Thoracic aorta (tissue), 2 donors: Measurements from ENCODE around the gene ITPR2. TPM values are rescaled to one million over a fixed set of nuclear protein-coding genes. Genes with fewer than 3 reads are reported as not detected.

Source experiments
- ATAC-seq: fragments of 150-250 bp; one replicate; pipeline ENCODE4 v1.8.0; 2017; ENCODE audit warnings: low read depth; ENCODE audit not compliant: insufficient number of reproducible peaks, low FRiP score
- DNase-seq: peaks from one replicate; pipeline ENCODE4 v3.0.0-alpha.2; 2020; ENCODE audit warnings: low spot score
- H3K27ac ChIP-seq, 2 donors: fragments of 200-600 bp; sonication (generic); 1 replicate in 1 of 2; 2 replicates in 1 of 2; pipeline ENCODE4 v1.5.1; 2016; ENCODE audit warnings: mild to moderate bottlenecking in 2 of 2, moderate library complexity in 2 of 2
- H3K27me3 ChIP-seq: fragments of 200-600 bp; sonication (generic); replicated peaks from 2 replicates; pipeline ENCODE4 v1.6.0; 2016; ENCODE audit warnings: mild to moderate bottlenecking; ENCODE audit not compliant: insufficient read depth
- H3K36me3 ChIP-seq: fragments of 200-600 bp; sonication (generic); one replicate; pipeline ENCODE4 v1.5.1; 2016
- H3K4me1 ChIP-seq, 2 donors: fragments of 200-600 bp; sonication (generic); 1 replicate in 1 of 2; 2 replicates in 1 of 2; pipeline versions ENCODE4 v1.5.1 to v1.6.0; 2016; ENCODE audit warnings: low read depth in 2 of 2, mild to moderate bottlenecking in 1 of 2; ENCODE audit not compliant: control insufficient read depth in 1 of 2
- H3K4me3 ChIP-seq: fragments of 200-600 bp; sonication (generic); 2 replicates; pipeline ENCODE4 v1.5.1; 2016; ENCODE audit warnings: mild to moderate bottlenecking
- H3K9me3 ChIP-seq: fragments of 200-600 bp; sonication (generic); 2 replicates; pipeline ENCODE4 v1.5.1; 2016
- CTCF ChIP-seq: fragments of 200-600 bp; sonication (generic); IDR thresholded peaks from one replicate; pipeline ENCODE4 v1.5.1; 2019; ENCODE audit warnings: antibody characterized with exemption
- total RNA-seq, 2 donors: library from RNA; depleted of rRNA; stranded (reverse); fragments of >200 nt; gene quantifications; one replicate each; pipeline versions ENCODE4 v1.1.0 to v1.2.3, GENCODE V29; 2016

Gene ITPR2
- total RNA-seq, 2 donors from 2014 or later = 28.3 to 86.3 TPM

GRCh38 chr12:26798640-26799039 is 34.4 kb downstream of the ITPR2 start:
- no peak for DNase-seq
- Histone ChIP-seq H3K9me3 (no peaks in the 10 kb centered on the region), H3K36me3 (no peaks in the 10 kb centered on the region), H3K27me3 (no peaks in the 10 kb centered on the region), H3K4me1 (peaks cover 6 to 15% of the 10 kb centered on the region in 2 donors), H3K4me3 (no peak overlapping the region), H3K27ac (no peak overlapping the region)
- no peak for ATAC-seq
- no peak for TF ChIP-seq CTCF

GRCh38 chr12:26798023-26798422 is 35.0 kb downstream of the ITPR2 start:
- DNase-seq (no peak), ATAC-seq (no peak)
- peaks cover 0 to 15% of the 10 kb centered on the region in 2 donors for H3K4me1 ChIP-seq
- H3K36me3 ChIP-seq = no peaks in the 10 kb centered on the region
- H3K27me3 ChIP-seq = no peaks in the 10 kb centered on the region
- no peak overlapping the region for H3K4me3 ChIP-seq
- TF ChIP-seq CTCF = no peak
- H3K27ac ChIP-seq = no peak overlapping the region
- no peaks in the 10 kb centered on the region for H3K9me3 ChIP-seq

GRCh38 chr12:26795910-26796309 is 37.1 kb downstream of the ITPR2 start:
- Histone ChIP-seq H3K4me3 (no peak overlapping the region), H3K9me3 (no peaks in the 10 kb centered on the region), H3K27me3 (no peaks in the 10 kb centered on the region), H3K4me1 (peaks cover 12 to 23% of the 10 kb centered on the region in 2 donors), H3K27ac (no peak overlapping the region), H3K36me3 (no peaks in the 10 kb centered on the region)
- ATAC-seq (no peak), DNase-seq (no peak)
- no peak for TF ChIP-seq CTCF

GRCh38 chr12:26791301-26791791 is 41.6 kb downstream of the ITPR2 start:
- H3K27ac ChIP-seq = no peak overlapping the region
- ATAC-seq (no peak), DNase-seq (no peak)
- no peaks in the 10 kb centered on the region for H3K27me3 ChIP-seq
- no peaks in the 10 kb centered on the region for H3K36me3 ChIP-seq
- H3K9me3 ChIP-seq = no peaks in the 10 kb centered on the region
- H3K4me3 ChIP-seq = no peak overlapping the region
- TF ChIP-seq CTCF = no peak
- H3K4me1 ChIP-seq = peaks cover 20 to 26% of the 10 kb centered on the region in 2 donors

- Histone ChIP-seq H3K27ac (no peak overlapping the region), H3K4me1 (peaks cover 20 to 26% of the 10 kb centered on the region in 2 donors), H3K9me3 (no peaks in the 10 kb centered on the region), H3K36me3 (no peaks in the 10 kb centered on the region), H3K27me3 (no peaks in the 10 kb centered on the region), H3K4me3 (no peak overlapping the region)
- ATAC-seq = no peak
- DNase-seq = no peak
- TF ChIP-seq CTCF = no peak
These were observed 42.4 kb downstream of the ITPR2 start for GRCh38 chr12:26790645-26790994.
